ENCODE results near the gene CGNL1.

GRCh38 chr15:57382969-57383368 lies 6.7 kb downstream of the CGNL1 start:
- TF ChIP-seq, protein P1, sequence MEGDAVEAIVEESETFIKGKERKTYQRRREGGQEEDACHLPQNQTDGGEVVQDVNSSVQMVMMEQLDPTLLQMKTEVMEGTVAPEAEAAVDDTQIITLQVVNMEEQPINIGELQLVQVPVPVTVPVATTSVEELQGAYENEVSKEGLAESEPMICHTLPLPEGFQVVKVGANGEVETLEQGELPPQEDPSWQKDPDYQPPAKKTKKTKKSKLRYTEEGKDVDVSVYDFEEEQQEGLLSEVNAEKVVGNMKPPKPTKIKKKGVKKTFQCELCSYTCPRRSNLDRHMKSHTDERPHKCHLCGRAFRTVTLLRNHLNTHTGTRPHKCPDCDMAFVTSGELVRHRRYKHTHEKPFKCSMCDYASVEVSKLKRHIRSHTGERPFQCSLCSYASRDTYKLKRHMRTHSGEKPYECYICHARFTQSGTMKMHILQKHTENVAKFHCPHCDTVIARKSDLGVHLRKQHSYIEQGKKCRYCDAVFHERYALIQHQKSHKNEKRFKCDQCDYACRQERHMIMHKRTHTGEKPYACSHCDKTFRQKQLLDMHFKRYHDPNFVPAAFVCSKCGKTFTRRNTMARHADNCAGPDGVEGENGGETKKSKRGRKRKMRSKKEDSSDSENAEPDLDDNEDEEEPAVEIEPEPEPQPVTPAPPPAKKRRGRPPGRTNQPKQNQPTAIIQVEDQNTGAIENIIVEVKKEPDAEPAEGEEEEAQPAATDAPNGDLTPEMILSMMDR (IDR thresholded peaks at IDR 0.05) = no peak
- no peak for TF ChIP-seq POLR2A (IDR thresholded peaks at IDR 0.05)
